ENCODE results near the gene PGK1.
"Not testable (repeated sequence)": the region's sequence is repeated elsewhere in the genome, so short reads cannot be mapped to it uniquely, and the experiment has no call there.

DNA sequence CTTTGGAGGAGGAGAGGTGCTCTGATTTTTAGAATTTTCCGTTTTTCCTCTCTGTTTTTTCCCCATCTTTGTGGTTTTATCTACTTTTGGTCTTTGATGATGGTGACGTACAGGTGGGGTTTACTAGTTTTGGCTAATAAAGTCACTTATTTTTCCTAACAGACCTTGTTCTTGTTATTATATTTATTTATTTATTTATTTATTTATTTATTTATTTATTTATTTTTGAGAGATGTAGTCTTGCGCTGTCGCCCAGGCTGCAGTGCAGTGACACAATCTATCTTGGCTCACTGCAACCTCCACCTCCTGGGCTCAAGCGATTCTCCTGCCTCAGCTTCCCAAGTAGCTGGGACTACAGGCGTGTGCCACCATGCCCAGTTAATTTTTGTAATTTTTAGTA lies 22.6 kb upstream of the PGK1 start:
- TF ChIP-seq, protein P1, sequence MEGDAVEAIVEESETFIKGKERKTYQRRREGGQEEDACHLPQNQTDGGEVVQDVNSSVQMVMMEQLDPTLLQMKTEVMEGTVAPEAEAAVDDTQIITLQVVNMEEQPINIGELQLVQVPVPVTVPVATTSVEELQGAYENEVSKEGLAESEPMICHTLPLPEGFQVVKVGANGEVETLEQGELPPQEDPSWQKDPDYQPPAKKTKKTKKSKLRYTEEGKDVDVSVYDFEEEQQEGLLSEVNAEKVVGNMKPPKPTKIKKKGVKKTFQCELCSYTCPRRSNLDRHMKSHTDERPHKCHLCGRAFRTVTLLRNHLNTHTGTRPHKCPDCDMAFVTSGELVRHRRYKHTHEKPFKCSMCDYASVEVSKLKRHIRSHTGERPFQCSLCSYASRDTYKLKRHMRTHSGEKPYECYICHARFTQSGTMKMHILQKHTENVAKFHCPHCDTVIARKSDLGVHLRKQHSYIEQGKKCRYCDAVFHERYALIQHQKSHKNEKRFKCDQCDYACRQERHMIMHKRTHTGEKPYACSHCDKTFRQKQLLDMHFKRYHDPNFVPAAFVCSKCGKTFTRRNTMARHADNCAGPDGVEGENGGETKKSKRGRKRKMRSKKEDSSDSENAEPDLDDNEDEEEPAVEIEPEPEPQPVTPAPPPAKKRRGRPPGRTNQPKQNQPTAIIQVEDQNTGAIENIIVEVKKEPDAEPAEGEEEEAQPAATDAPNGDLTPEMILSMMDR (IDR thresholded peaks at IDR 0.05) = not testable (repeated sequence)
- not testable (repeated sequence) for TF ChIP-seq EP300, POLR2AphosphoS5 (IDR thresholded peaks at IDR 0.05)

Measured in sigmoid colon (tissue), 4 donors.